Forelimb muscle (tissue), 1 donor: ENCODE data around the gene DHTKD1. TPM values are rescaled to one million over a fixed set of nuclear protein-coding genes. Genes with fewer than 3 reads are reported as not detected.
"Not testable (repeated sequence)": the region's sequence is repeated elsewhere in the genome, so short reads cannot be mapped to it uniquely, and the experiment has no call there.

Experiments used
- DNase-seq: peaks from one replicate; pipeline ENCODE4 v3.0.0-alpha.2; 2013; ENCODE audit warnings: low read depth
- polyA plus RNA-seq: library from polyadenylated mRNA; unstranded; fragments of 120-200 nt; gene quantifications from one replicate; pipeline ENCODE4 v1.2.1, GENCODE V29; 2013; ENCODE audit not compliant: insufficient read length

The DHTKD1 gene
- polyA plus RNA-seq, 1 donor, result 10.0 TPM

DNA sequence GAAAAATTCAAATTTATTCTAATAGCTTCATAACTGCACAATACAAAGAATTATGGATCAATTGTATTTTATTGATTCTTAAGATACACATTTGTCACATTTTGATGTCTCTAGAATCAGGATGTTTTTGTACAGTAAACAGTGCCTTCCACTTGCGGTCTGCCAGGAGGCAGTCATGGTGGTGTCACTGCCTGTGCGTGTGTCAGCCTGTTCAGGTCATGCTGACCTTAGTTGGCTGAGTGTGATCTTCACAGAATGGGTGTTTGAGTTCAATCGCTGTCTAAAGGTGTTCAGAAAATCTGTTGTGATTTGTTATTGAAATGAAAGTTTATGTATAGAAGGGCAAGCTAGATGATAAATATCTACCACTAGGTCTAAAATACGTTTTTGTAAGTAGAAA lies 81.4 kb downstream of the DHTKD1 start:
- DNase-seq, result no peak

DNA sequence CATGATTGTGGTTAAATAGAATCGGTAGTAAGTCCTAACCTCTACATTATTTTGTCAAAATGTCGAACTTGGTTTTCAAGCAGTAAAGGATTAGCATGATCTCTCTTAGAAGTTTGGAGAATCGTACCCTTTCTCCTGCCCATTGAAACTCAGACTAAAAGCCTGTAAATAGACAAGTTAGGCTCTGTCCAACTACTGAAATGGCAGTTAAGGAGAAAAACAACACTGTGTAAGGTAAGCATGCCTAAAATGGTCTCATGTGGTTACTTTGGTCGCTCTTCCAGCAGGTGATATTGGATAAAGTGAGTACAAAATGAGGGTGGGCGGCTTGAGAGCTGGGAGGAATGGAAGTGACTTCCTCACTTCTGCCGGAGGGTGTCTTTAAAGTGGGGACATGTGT lies 85.8 kb downstream of the DHTKD1 start:
- no peak for DNase-seq

DNA sequence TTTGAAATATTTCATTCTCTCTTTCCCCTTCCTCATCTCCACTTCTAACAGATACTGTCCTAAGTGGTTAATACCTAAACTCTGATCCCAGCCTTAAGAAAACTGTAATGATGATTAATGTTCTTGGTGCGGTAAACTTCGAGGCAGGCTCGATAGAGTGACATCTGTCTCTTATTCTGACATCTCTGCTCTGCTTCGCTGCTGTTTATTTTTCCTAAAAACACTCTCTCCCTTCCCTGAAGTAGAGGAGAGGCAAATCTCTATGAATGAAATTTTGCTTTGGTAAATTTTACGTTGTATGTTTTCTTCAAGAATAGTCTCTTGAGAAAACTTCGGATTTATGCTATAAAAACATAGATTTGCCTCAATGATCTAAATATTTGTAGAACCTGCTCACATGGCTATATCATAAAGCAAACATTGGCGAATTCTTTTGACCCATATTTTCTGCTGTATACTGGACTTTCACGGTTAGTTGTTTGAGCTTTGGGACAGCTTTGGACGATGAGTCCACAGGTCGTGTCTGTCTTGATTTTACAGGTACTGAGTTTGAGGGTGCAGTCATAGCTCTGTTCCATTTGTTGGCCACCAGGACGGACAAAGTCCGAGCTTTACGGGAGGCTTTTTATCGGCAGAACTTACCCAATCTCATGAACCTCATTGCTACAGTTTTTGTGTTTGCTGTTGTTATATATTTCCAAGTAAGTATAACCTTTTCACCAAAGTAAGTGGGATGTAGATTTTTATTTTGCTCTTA lies 87.8 kb downstream of the DHTKD1 start:
- no peak for DNase-seq

DNA sequence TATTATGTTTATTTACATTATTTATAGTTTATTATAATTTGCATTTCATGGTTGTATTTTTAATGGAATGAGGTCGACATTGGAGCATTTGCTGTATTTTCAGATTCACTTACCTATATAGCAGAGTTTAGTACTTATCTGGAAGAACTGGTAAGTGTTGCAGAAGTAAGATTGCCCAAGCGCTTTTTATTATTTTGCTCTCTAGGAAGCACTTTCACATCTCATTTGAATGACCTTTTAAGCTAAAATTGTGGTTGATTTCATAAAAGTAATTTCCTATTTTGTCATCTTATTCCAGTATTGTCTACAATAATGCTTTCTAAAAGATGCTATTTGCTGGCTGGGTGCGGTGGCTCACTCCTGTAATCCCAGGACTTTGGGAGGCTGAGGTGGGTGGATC lies 89.4 kb downstream of the DHTKD1 start:
- no peak for DNase-seq

DNA sequence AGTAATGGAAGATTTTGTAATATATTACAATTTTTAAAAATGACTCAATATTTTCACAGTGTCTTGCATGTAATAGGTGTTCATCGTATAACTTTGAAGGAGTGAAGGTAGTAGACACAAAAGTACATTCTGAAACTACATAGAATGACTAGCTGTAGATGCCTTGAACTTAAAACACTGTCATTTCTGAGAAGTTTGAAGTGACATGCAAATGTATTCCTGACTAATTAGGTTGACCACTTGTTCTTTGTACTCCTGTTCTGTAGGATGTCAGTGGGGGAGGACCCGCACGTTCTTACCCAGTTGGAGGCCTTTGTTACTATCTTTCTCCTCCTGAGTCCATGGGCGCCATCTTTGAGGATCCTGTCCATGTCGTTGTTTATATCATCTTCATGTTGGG lies 91.9 kb downstream of the DHTKD1 start:
- DNase-seq, result no peak

DNA sequence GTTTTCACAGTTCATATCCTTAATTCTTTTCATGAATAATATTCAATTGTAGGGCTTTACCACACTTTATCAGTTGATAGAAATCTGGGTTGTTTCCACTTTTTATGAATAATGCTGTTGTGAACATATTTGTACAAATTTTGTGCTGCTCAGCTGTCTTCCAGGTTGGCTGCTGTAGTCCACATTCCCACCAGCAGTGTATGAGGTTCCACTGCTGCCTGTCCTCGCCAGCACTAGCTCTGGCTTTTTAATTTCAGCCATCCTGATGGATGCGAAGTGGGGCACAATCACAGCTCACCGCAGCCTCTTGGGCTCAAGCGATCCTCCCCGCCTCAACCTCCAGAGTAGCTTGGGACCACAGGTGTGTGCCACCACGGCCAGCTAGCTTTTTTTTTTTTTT lies 94.2 kb downstream of the DHTKD1 start:
- no peak for DNase-seq

DNA sequence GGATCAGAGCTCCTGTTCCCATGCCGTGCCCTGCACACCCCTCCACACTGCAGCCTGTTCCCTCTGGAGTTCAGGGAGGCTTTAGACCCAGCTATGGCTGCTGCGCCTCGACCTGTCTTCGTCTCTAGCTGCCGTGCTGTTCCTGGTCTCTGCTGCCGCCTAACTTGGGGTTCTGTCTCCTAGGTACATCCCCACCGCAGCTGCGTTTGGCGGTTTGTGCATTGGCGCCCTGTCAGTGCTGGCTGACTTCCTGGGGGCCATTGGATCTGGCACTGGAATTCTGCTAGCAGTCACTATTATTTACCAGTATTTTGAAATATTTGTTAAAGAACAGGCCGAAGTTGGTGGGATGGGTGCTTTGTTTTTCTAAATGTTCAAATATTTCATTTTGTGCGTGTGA lies 95.3 kb downstream of the DHTKD1 start:
- DNase-seq, result no peak

DNA sequence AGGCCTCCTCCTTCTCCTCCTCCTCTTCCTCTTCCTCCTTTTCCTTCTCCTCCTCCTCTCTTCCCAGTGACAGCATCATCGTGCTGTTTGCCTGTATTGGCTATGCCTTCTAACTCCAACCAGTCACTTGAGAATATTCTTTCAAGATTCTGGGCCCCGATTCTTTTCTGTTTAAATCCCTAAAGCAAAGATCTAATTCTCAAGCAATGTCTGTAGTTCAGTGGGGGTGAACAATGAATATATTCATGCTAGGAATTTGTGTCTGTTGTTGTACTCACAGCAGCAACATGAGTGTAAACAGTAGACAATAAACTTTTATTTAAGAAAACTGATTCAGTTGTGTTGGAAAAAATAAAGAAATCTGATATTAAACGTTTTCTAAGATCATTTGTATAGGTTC lies 96.3 kb downstream of the DHTKD1 start:
- no peak for DNase-seq

DNA sequence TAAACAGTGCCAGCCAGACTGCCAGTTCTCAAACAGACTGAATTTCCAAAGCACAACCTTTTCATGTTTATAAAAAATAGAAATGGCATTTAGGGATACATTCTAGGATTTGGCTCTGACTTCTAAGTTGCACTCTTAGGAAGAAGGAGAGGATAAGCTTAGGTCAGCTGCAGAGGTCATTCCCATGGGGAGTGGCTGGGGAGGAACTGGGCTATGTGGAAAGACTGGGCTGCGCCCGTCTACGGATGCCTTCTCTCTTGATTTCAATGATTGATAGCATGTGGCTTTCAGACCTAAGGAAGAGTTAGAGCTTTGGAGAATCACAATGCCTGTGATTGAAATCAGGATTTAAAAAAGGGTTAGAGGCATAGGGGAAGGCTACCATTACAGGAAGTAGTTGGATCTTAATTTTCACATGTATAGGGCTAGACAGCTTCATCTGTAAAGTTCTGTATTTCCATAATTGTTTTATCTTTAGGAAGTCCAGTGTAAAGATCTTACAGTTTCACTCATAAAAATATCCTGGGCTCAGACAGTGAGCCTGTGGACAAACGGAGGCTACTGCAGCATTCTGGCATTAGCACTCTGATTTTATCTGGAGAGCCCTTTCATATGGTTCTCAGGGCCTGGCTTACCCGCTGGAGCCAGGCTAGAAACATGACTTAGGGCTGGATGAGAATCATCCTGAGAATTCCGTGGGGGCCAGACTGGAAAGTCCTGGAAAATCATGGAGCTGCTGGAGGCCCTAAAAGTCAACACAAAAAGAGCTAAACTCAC lies 97.4 kb downstream of the DHTKD1 start:
- DNase-seq, result no peak

DNA sequence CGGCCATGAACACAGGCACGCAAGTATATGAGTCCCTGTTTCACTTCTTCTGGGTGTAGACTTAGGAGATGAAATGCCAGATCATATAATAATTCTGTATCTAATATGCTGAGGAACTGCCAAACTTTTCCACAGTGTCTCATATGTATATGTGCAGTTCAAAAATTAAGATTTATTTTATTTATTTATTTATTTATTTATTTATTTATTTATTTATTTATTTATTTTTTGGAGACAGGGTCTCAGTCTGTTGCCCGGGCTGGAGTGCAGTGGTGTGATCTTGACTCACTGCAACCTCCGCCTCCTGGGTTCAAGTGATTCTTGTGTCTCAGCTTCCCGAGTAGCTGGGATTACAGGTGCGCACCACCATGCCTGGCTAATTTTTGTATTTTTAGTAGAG lies 102.8 kb downstream of the DHTKD1 start:
- not testable (repeated sequence) for DNase-seq

Other genes with a start within 250 kb of the DHTKD1 start
- 4.7 TPM for gene PROSER2, start 245.6 kb upstream of the DHTKD1 start, polyA plus RNA-seq
- gene UPF2, start 26.1 kb upstream of the DHTKD1 start, polyA plus RNA-seq, result 21.3 TPM
- gene SEC61A2, start 60.7 kb downstream of the DHTKD1 start, polyA plus RNA-seq, result 11.7 TPM
- gene NUDT5, start 126.9 kb downstream of the DHTKD1 start, polyA plus RNA-seq, result 21.7 TPM
- 81.3 TPM for gene CDC123, start 127.2 kb downstream of the DHTKD1 start, polyA plus RNA-seq